CD4-positive, alpha-beta T cell treated with Interleukin-4 for 4 hours (primary cell): ENCODE measurements around the gene ARHGAP19.

Experiments used
- DNase-seq: peaks from one replicate; pipeline ENCODE4 v3.0.0-alpha.2; 2020

The ARHGAP19 gene

DNA sequence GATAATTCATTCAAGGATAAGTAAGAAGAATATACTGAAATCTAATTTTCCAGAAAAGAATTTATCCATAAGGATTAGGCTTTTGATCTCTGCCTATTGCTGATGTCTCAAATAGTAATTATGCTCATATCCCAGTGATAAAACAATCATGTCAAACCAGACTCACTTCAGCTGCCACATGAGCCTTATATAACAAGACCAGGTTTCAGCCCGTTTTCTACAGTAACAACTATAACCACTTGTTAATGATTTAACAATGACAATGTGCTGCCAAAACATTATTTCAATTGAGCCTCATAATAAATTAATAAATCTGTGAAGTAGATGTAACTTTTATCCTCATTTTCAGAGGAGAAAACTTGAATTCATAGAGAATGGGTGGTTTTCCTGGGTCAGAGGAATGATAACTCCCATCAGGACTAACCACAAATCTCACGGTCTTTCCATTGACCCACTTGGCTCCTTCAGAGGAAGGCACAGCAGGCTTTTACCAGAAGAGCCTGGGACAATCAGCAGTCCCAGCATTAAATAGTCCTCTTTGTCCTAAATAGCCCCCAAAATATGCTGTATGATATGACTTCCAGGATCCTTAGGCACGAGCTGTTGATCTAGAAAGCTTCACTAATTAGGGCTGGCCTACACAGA is 64.2 kb downstream of the ARHGAP19 start:
- no peak for DNase-seq

DNA sequence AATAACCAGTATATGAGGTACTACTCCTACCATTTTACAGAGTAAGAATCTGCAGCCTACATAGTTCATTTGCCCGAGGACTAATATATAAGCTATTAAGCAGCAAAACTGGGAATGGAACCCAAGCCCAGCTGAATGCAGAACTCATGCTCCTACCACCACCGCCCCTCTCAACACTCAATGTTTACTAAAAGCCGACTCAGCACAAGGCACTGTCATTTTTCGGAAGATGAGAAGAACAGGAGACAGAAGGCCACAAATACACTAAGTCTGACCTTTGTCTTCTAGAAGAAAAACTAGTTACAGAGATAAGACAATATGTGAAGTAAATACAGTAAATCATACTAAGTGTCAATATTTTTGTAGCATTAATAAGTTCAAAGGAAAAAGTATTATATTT is 66.0 kb downstream of the ARHGAP19 start:
- DNase-seq, result no peak

DNA sequence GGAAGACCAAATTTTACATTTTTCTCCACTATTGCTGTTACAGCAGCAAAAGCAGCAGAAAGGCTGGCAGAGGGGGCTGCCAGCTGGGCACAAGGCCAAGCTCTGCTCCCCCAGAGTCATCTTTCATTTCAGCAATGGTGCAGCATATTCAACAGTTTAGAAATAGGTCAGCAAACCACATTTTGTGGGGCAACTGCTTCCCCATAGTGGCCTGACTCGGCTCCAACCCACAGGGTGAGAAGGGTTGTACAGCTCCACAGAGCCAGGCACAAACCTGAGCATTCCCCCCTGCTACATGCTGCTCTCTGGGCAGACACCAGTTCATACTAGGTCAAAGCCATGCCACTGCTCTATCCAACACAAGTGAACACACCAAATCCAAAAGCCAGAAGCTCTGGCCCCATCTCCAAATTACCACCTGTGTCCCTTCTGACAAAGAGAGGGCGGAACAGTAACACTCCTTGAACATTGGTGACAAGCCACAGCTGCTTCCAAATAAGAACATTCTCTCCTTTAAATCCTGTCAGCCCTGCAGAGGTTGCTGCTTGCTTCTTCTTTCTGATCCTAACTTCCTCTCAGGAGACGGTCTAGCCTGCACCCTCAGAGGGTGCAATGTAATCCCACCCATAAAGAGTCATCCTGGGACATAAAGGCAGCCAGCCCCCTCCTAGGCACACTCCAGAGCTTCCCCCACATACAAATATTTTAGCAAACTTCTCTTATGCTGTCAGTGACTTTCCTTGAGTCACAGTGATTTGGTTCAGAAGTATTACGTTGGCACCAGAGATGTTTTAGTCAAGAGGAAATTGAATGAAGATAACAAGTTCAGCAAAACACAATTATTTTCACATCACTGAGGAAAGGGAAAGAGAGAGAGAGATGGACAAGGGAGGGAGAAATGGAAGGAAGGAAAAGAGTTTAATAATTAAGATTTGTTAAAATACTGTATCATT is 67.7 kb downstream of the ARHGAP19 start:
- DNase-seq, result no peak

DNA sequence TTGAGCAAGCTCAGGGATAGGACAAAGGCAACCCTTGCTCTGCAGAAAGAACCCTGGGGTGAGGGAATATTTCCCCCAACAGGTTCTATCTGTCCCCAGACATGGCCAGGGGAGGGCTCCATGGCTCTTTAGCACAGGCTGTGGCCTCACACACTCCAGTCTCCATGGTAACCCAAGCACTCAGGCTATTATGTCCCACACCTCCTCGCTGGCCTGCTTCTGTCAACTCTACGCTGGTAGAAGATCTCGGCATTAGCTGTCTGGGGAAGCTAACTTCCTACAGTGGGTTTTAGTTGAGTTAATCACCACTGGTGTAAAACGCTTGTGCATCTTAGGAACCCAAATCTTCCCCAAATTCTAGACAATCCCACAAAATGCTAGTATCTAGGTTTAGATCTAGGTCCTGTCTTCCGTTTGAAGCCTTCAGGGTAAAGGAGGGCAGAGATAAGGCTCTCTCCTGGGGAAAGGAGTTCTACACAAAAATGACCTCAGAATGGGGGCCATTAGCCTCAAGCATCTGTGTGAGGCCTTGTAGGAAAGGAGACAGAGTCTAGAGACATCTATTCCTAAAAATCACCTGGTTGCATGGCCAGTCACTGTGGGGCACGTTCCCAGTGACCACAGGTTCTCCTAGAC is 70.0 kb downstream of the ARHGAP19 start:
- DNase-seq, result no peak

- no peak for DNase-seq
Measured at GRCh38 chr10:97220355-97220754, 72.1 kb downstream of the ARHGAP19 start.

GRCh38 chr10:97217299-97217698 is 75.1 kb downstream of the ARHGAP19 start:
- no peak for DNase-seq

DNA sequence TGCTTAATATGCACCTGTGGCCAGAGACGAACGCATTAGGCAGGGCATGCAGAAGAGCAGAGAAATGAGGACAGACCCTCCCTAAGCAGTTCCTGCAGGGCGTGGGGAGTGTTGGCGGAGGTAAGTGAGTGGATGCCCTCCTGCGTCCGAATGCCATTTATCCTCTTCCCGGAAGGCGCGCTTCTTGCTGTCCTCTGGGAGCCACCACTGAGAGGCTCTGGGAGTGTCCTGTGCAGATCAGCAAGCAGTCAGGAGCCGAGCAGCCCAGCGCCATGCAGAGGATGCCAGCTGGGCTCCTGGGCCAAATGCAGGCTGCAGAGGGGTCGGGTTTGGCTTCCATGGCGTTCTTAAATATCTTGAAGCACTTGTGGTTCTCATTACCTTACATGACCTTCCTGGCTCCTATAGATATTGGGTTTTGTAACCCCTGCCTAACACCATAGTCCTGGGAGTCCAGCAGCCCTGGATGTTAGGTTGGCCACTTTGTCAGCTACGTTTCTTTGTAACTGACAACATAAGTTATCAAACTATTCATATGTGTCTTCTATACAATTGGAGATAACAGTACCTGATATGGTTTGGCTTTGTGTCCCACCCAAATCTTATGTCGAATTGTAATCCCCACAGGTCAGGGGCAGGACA is 76.7 kb downstream of the ARHGAP19 start:
- DNase-seq, result no peak

DNA sequence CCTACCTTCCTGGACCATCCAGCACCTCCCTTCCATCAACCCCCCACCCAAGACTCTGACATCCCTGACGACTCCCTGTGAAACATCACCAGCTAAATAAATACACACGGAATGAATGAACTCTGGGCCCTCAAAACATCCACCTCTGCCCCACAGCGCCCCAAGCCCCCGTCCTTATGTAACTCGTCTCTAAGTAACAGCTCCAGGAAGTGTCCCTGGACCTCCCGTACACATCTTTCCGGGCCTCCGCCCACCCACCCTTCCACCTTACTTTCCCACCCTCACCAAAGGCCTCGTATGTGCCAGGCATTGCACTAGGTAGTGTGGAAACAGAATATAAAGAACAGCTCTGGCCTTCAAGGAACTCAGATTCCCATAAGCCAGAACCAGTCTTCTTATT is 79.0 kb downstream of the ARHGAP19 start:
- DNase-seq, result no peak

- DNase-seq, result no peak
Measured at GRCh38 chr10:97211229-97211628, 81.2 kb downstream of the ARHGAP19 start.

- DNase-seq, result peak; percentile 62
Measured at GRCh38 chr10:97210543-97210960, 81.9 kb downstream of the ARHGAP19 start.

GRCh38 chr10:97207756-97208346 is 84.6 kb downstream of the ARHGAP19 start:
- no peak for DNase-seq

DNA sequence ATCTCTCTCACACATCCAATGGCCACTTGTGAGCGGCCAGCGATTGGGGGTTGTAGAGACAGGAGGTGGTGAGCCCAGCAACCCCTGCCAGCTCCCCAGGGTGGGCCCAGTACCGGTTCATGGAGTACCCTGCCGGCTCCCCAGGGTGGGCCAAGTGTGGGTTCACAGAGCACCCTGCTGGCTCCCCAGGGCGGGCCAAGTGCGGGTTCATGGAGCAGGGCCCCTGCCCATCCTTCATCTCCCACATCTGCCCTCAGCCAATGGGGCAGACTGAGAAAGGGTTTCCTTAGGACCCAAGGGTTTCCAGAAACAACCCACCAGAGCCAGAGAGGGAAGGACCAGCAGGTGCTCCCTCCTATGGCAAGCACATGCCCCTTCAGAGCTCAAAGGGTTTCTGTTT is 85.3 kb downstream of the ARHGAP19 start:
- DNase-seq, result no peak

GRCh38 chr10:97204826-97205679 is 87.4 kb downstream of the ARHGAP19 start:
- no peak for DNase-seq

GRCh38 chr10:97203220-97203619 is 89.2 kb downstream of the ARHGAP19 start:
- no peak for DNase-seq

GRCh38 chr10:97200616-97201015 is 91.8 kb downstream of the ARHGAP19 start:
- DNase-seq, result no peak

DNA sequence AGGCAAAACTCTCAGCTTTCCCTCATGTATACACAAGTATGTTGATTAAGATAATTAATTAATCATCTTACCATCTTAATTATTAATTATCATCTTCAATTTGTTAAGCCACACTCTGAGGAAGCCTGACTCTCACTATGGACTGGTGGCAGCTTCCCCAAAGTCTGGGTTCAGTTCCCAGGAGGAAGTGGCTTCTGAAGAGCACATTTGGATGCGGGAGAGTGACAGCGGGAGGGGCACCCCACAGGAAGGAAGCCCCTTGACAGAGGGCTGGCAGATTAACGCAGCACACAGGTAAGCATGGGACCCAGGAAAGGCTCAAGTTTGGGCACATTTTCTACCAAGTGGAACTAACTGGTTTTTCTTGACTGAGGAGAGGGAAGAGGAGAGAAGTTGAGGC is 93.3 kb downstream of the ARHGAP19 start:
- no peak for DNase-seq

GRCh38 chr10:97197030-97197500 is 95.4 kb downstream of the ARHGAP19 start:
- no peak for DNase-seq

DNA sequence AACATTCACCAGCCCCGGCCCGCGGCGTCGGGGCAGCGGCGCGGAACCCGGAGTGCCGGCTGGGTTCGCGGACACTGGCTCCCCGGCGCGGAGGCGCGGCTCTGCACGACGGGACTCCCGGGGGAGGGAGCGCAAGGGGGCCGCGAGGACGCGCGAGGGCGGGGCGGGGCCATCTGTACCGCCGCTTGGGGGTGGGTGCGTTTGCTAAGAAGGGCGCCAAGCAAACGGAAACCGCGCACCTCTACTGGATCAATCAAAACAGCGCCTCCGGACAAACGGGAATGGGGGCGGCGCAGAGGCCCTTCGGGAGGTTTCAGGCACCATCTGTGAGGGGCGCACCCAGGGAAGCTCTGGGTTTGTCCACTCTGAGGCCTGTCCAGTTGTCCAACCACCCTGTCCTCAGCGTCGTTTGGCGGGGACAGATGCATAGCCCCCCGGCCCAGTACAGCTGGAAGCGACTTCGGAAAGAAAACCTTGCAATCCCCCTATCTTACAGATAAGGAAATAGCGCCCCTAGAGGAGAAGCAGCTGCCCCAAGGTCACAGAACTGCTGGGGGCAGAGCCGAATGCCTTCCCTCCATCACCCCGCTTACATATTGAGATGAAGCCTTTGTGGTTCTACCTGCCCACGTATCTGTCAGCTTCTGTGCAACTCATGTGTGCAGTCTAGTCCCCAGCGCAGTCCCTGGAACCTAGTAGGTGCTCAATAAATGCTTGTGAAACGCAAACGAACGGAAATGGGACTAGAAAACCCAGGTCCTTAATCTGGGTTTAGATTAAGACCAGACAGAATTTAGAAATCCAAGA is 96.0 kb downstream of the ARHGAP19 start:
- DNase-seq, result peak; percentile 72

- no peak for DNase-seq
Measured at GRCh38 chr10:97195706-97196222, 96.7 kb downstream of the ARHGAP19 start.

GRCh38 chr10:97192952-97193435 is 99.4 kb downstream of the ARHGAP19 start:
- no peak for DNase-seq
